PFSK-1 (cell line): ENCODE measurements around the gene ASF1A.

Source experiments
- POLR2AphosphoS5 ChIP-seq: IDR thresholded peaks from 2 replicates; pipeline ENCODE4 v1.6.1; 2012; ENCODE audit warnings: low read depth, mild to moderate bottlenecking, control low read depth, low read length, moderate library complexity
- SIN3A ChIP-seq: IDR thresholded peaks from 2 replicates; pipeline ENCODE4 v1.6.1; 2012; ENCODE audit warnings: mild to moderate bottlenecking, low read length, moderate library complexity, borderline replicate concordance; ENCODE audit not compliant: insufficient read depth
- TAF1 ChIP-seq: IDR thresholded peaks from 2 replicates; pipeline ENCODE4 v1.6.1; 2012; ENCODE audit warnings: low read length, control low read depth, borderline replicate concordance; ENCODE audit not compliant: insufficient read depth
- TF ChIP-seq, protein P1 (sequence below), 2 experiments: IDR thresholded peaks; 2 replicates each; pipeline versions ENCODE4 v1.6.1 to v1.8.0; 2011 to 2012; ENCODE audit warnings: low read depth in 2 of 2, low read length in 2 of 2, control low read depth in 1 of 2, inconsistent platforms in 1 of 2, mild to moderate bottlenecking in 1 of 2, moderate library complexity in 1 of 2; ENCODE audit not compliant: insufficient read depth in 1 of 2

GRCh38 chr6:118903691-118904090 lies 9.7 kb downstream of the ASF1A start:
- TF ChIP-seq, protein P1, sequence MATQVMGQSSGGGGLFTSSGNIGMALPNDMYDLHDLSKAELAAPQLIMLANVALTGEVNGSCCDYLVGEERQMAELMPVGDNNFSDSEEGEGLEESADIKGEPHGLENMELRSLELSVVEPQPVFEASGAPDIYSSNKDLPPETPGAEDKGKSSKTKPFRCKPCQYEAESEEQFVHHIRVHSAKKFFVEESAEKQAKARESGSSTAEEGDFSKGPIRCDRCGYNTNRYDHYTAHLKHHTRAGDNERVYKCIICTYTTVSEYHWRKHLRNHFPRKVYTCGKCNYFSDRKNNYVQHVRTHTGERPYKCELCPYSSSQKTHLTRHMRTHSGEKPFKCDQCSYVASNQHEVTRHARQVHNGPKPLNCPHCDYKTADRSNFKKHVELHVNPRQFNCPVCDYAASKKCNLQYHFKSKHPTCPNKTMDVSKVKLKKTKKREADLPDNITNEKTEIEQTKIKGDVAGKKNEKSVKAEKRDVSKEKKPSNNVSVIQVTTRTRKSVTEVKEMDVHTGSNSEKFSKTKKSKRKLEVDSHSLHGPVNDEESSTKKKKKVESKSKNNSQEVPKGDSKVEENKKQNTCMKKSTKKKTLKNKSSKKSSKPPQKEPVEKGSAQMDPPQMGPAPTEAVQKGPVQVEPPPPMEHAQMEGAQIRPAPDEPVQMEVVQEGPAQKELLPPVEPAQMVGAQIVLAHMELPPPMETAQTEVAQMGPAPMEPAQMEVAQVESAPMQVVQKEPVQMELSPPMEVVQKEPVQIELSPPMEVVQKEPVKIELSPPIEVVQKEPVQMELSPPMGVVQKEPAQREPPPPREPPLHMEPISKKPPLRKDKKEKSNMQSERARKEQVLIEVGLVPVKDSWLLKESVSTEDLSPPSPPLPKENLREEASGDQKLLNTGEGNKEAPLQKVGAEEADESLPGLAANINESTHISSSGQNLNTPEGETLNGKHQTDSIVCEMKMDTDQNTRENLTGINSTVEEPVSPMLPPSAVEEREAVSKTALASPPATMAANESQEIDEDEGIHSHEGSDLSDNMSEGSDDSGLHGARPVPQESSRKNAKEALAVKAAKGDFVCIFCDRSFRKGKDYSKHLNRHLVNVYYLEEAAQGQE (IDR thresholded peaks at IDR 0.05; ENCODE audit: insufficient read depth in 1 of 2, low read depth in 2 of 2, low read length in 2 of 2) = no peak
- TF ChIP-seq POLR2AphosphoS5 (no peak), SIN3A (no peak), TAF1 (no peak)
